HuH-7.5 (cell line): ENCODE data around the gene SAMD3.
"Not testable (repeated sequence)": the region's sequence is repeated elsewhere in the genome, so short reads cannot be mapped to it uniquely, and the experiment has no call there.

Experiments
- DNase-seq: peaks from one replicate; pipeline ENCODE4 v3.0.0; 2011; ENCODE audit warnings: low spot score

Gene SAMD3

GRCh38 chr6:130207979-130208649, 14.6 kb downstream of the SAMD3 start:
- no peak for DNase-seq

- no peak for DNase-seq
These were observed 16.3 kb downstream of the SAMD3 start for GRCh38 chr6:130206479-130206878.

- no peak for DNase-seq
These were observed 18.4 kb downstream of the SAMD3 start for GRCh38 chr6:130204322-130204721.

- no peak for DNase-seq
These were observed 19.4 kb downstream of the SAMD3 start for GRCh38 chr6:130203370-130203769.

GRCh38 chr6:130202782-130203181, 20.0 kb downstream of the SAMD3 start:
- no peak for DNase-seq

GRCh38 chr6:130200020-130200419, 22.7 kb downstream of the SAMD3 start:
- no peak for DNase-seq

GRCh38 chr6:130198483-130199035, 24.2 kb downstream of the SAMD3 start:
- DNase-seq = no peak

- not testable (repeated sequence) for DNase-seq
These were observed 24.8 kb downstream of the SAMD3 start for GRCh38 chr6:130197816-130198482.

- not testable (repeated sequence) for DNase-seq
These were observed 28.3 kb downstream of the SAMD3 start for GRCh38 chr6:130194434-130194833.

- DNase-seq = no peak
These were observed 31.8 kb downstream of the SAMD3 start for GRCh38 chr6:130190701-130191690.

- no peak for DNase-seq
These were observed 33.0 kb downstream of the SAMD3 start for GRCh38 chr6:130189531-130190397.

- DNase-seq = no peak
These were observed 34.4 kb downstream of the SAMD3 start for GRCh38 chr6:130188207-130188899.

GRCh38 chr6:130187335-130188206, 35.2 kb downstream of the SAMD3 start:
- no peak for DNase-seq

GRCh38 chr6:130185658-130186057, 37.1 kb downstream of the SAMD3 start:
- DNase-seq = no peak

- DNase-seq = no peak
These were observed 39.2 kb downstream of the SAMD3 start for GRCh38 chr6:130183271-130184222.

- no peak for DNase-seq
These were observed 40.3 kb downstream of the SAMD3 start for GRCh38 chr6:130182466-130182865.

- DNase-seq = no peak
These were observed 44.1 kb downstream of the SAMD3 start for GRCh38 chr6:130178692-130179091.

GRCh38 chr6:130176378-130176777, 46.4 kb downstream of the SAMD3 start:
- no peak for DNase-seq
